Measurements from ENCODE around the gene CYB561A3.

DNA sequence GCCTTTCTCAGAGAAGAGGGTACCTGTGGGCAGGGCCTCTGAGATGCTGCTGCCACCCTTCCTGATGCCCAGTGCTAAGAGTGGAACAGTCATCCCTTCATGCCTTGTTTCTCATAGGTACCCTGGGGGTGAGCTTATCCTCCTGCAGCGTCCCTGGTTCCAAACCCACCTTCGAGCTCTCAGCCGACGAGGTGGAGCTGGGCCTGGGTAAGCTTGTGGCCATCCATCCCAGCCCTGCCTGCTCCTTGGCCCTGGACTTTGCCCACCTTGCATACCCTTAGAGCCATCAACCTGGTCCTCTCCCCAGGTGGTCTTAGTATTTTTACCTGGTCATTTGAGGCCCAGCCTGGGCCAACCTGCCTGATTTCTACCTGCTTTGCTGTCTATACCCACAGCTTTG is 20.0 kb downstream of the CYB561A3 start:
- TF ChIP-seq, protein P1, sequence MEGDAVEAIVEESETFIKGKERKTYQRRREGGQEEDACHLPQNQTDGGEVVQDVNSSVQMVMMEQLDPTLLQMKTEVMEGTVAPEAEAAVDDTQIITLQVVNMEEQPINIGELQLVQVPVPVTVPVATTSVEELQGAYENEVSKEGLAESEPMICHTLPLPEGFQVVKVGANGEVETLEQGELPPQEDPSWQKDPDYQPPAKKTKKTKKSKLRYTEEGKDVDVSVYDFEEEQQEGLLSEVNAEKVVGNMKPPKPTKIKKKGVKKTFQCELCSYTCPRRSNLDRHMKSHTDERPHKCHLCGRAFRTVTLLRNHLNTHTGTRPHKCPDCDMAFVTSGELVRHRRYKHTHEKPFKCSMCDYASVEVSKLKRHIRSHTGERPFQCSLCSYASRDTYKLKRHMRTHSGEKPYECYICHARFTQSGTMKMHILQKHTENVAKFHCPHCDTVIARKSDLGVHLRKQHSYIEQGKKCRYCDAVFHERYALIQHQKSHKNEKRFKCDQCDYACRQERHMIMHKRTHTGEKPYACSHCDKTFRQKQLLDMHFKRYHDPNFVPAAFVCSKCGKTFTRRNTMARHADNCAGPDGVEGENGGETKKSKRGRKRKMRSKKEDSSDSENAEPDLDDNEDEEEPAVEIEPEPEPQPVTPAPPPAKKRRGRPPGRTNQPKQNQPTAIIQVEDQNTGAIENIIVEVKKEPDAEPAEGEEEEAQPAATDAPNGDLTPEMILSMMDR (IDR thresholded peaks at IDR 0.05): no peak
- TF ChIP-seq EP300 (IDR thresholded peaks at IDR 0.05): no peak
- TF ChIP-seq POLR2A (IDR thresholded peaks at IDR 0.05): no peak
- TF ChIP-seq POLR2AphosphoS5 (IDR thresholded peaks at IDR 0.05): no peak

Measured in stomach (tissue), 4 donors.